DOHH2 (cell line): ENCODE data around the gene USP20.

Experiments
- H3F3A ChIP-seq: fragments of 200-600 bp; sonication (generic), shearing (Covaris generic); 2 replicates; pipeline ENCODE4 v1.6.0; 2016; ENCODE audit warnings: antibody characterized with exemption, mild to moderate bottlenecking; ENCODE audit not compliant: control insufficient read depth, insufficient read depth
- H3K27ac ChIP-seq: fragments of 200-600 bp; sonication (generic); 2 replicates; pipeline ENCODE4 v1.5.1; 2014; ENCODE audit warnings: low read depth, mild to moderate bottlenecking, low read length, moderate library complexity
- H3K27me3 ChIP-seq: fragments of 200-600 bp; sonication (generic); 2 replicates; pipeline ENCODE4 v1.6.1; 2014; ENCODE audit warnings: mild to moderate bottlenecking, low read length, mixed read lengths; ENCODE audit not compliant: control insufficient read depth
- H3K36me3 ChIP-seq: fragments of 200-600 bp; sonication (generic); 2 replicates; pipeline ENCODE4 v1.6.1; 2014; ENCODE audit warnings: mild to moderate bottlenecking, low read length, moderate library complexity, mixed read lengths; ENCODE audit not compliant: control insufficient read depth
- H3K4me1 ChIP-seq: fragments of 200-600 bp; sonication (generic); 2 replicates; pipeline ENCODE4 v1.6.1; 2014; ENCODE audit warnings: mild to moderate bottlenecking, low read length, mixed read lengths; ENCODE audit not compliant: control insufficient read depth
- H3K4me2 ChIP-seq: fragments of 200-600 bp; sonication (generic); 2 replicates; pipeline ENCODE4 v1.6.0; 2014; ENCODE audit warnings: mild to moderate bottlenecking, low read length, moderate library complexity
- H3K4me3 ChIP-seq: fragments of 200-600 bp; sonication (generic); 2 replicates; pipeline ENCODE4 v1.5.1; 2014; ENCODE audit warnings: mild to moderate bottlenecking, low read length, mixed read lengths
- H3K79me2 ChIP-seq: fragments of 200-600 bp; sonication (generic); 2 replicates; pipeline ENCODE4 v1.6.1; 2014; ENCODE audit warnings: mild to moderate bottlenecking, low read length, mixed read lengths; ENCODE audit not compliant: control insufficient read depth
- H3K9me2 ChIP-seq: fragments of 200-600 bp; sonication (generic); replicated peaks from 2 replicates; pipeline ENCODE4 v1.6.1; 2014; ENCODE audit warnings: mild to moderate bottlenecking, low read length, mixed read lengths; ENCODE audit not compliant: control insufficient read depth
- H3K9me3 ChIP-seq: fragments of 200-600 bp; sonication (generic); 2 replicates; pipeline ENCODE4 v1.6.1; 2014; ENCODE audit warnings: antibody characterized with exemption, low read length, mixed read lengths; ENCODE audit not compliant: control insufficient read depth, insufficient read depth
- H4K20me1 ChIP-seq: fragments of 200-600 bp; sonication (generic); 2 replicates; pipeline ENCODE4 v1.6.0; 2014; ENCODE audit warnings: low read depth, mild to moderate bottlenecking, antibody characterized with exemption, low read length, moderate library complexity; ENCODE audit not compliant: control insufficient read depth, insufficient read depth
- CTCF ChIP-seq: fragments of 200-600 bp; sonication (generic); IDR thresholded peaks from one replicate; pipeline ENCODE4 v1.5.1; 2014; ENCODE audit warnings: antibody characterized with exemption, mild to moderate bottlenecking, low read depth, low read length; ENCODE audit not compliant: poor library complexity, severe bottlenecking
- EZH2phosphoT487 ChIP-seq: fragments of 200-600 bp; sonication (generic); IDR thresholded peaks from 2 replicates; pipeline ENCODE4 v1.6.1; 2017; ENCODE audit warnings: borderline replicate concordance, mild to moderate bottlenecking, antibody characterized with exemption, low read length, moderate library complexity, mixed read lengths

Gene USP20

GRCh38 chr9:129885018-129885669, 49.9 kb downstream of the USP20 start:
- Histone ChIP-seq H3K27ac (peak overlapping the region; percentile 98), H3K79me2 (peaks cover 19% of the 10 kb centered on the region), H3K4me3 (peak overlapping the region; percentile 72), H3K27me3 (peaks cover 9% of the 10 kb centered on the region), H3K9me3 (no peaks in the 10 kb centered on the region), H3K9me2 (no peaks in the 10 kb centered on the region), H4K20me1 (0 out of 2 replicates have a peak, but pooled peaks cover 3% of the 10 kb centered on the region), H3K4me2 (peak overlapping the region; percentile 97), H3F3A (peaks cover 24% of the 10 kb centered on the region), H3K4me1 (peaks cover 64% of the 10 kb centered on the region), H3K36me3 (peaks cover 26% of the 10 kb centered on the region)
- TF ChIP-seq CTCF, result peak; percentile 21
- no peak for TF ChIP-seq EZH2phosphoT487

- H3F3A ChIP-seq, result peaks cover 24% of the 10 kb centered on the region
Observed at GRCh38 chr9:129885670-129886106, 50.4 kb downstream of the USP20 start.

GRCh38 chr9:129886226-129887174, 51.2 kb downstream of the USP20 start:
- no peak for TF ChIP-seq CTCF
- no peak for TF ChIP-seq EZH2phosphoT487
- no peaks in the 10 kb centered on the region for H3K9me3 ChIP-seq
- peaks cover 25% of the 10 kb centered on the region for H3F3A ChIP-seq
- H3K4me2 ChIP-seq, result peak overlapping the region; percentile 97
- peaks cover 19% of the 10 kb centered on the region for H3K79me2 ChIP-seq
- H4K20me1 ChIP-seq, result 0 out of 2 replicates have a peak, but pooled peaks cover 3% of the 10 kb centered on the region
- no peaks in the 10 kb centered on the region for H3K9me2 ChIP-seq
- peak overlapping the region; percentile 98 for H3K27ac ChIP-seq
- peaks cover 76% of the 10 kb centered on the region for H3K4me1 ChIP-seq
- peaks cover 9% of the 10 kb centered on the region for H3K27me3 ChIP-seq
- H3K36me3 ChIP-seq, result peaks cover 31% of the 10 kb centered on the region
- H3K4me3 ChIP-seq, result peak overlapping the region; percentile 72

More at GRCh38 chr9:129885670-129886106, 50.4 kb downstream of the USP20 start:
- H3K79me2 ChIP-seq, result peaks cover 19% of the 10 kb centered on the region
- H3K9me3 ChIP-seq, result no peaks in the 10 kb centered on the region
- H3K27ac ChIP-seq, result peak overlapping the region; percentile 98
- no peak for TF ChIP-seq EZH2phosphoT487
- peak; percentile 89 for TF ChIP-seq CTCF
- H3K27me3 ChIP-seq, result peaks cover 9% of the 10 kb centered on the region
- no peaks in the 10 kb centered on the region for H3K9me2 ChIP-seq
- peak overlapping the region; percentile 72 for H3K4me3 ChIP-seq
- peaks cover 69% of the 10 kb centered on the region for H3K4me1 ChIP-seq
- peak overlapping the region; percentile 97 for H3K4me2 ChIP-seq
- H3K36me3 ChIP-seq, result peaks cover 26% of the 10 kb centered on the region
- H4K20me1 ChIP-seq, result 0 out of 2 replicates have a peak, but pooled peaks cover 3% of the 10 kb centered on the region
